Effector memory CD4-positive, alpha-beta T cell (primary cell): ENCODE data around the gene ADCY7.

Source experiments
- DNase-seq, 3 donors: peaks; one replicate each; pipeline ENCODE4 v3.0.0-alpha.2; 2020
- H3K27ac ChIP-seq: 2 replicates; pipeline ENCODE4 v1.7.0; 2013; ENCODE audit warnings: mild to moderate bottlenecking, low read length, moderate library complexity; ENCODE audit not compliant: insufficient read depth, poor library complexity, severe bottlenecking
- H3K27me3 ChIP-seq: replicated peaks from 2 replicates; pipeline ENCODE4 v1.7.0; 2013; ENCODE audit warnings: mild to moderate bottlenecking, low read length; ENCODE audit not compliant: insufficient read depth, control insufficient read depth, poor library complexity, severe bottlenecking
- H3K36me3 ChIP-seq: 2 replicates; pipeline ENCODE4 v1.7.0; 2013; ENCODE audit warnings: mild to moderate bottlenecking, low read length, moderate library complexity; ENCODE audit not compliant: control insufficient read depth, insufficient read depth
- H3K4me1 ChIP-seq: 2 replicates; pipeline ENCODE4 v1.7.0; 2013; ENCODE audit warnings: low read length, mild to moderate bottlenecking; ENCODE audit not compliant: control insufficient read depth, insufficient read depth, poor library complexity, severe bottlenecking
- H3K4me3 ChIP-seq: 2 replicates; pipeline ENCODE4 v1.7.0; 2013; ENCODE audit warnings: low read length, low read depth, mild to moderate bottlenecking; ENCODE audit not compliant: insufficient read depth, poor library complexity, severe bottlenecking
- H3K9me3 ChIP-seq: 2 replicates; pipeline ENCODE4 v1.7.0; 2013; ENCODE audit warnings: mild to moderate bottlenecking, low read length, moderate library complexity; ENCODE audit not compliant: control insufficient read depth

ADCY7 gene

DNA sequence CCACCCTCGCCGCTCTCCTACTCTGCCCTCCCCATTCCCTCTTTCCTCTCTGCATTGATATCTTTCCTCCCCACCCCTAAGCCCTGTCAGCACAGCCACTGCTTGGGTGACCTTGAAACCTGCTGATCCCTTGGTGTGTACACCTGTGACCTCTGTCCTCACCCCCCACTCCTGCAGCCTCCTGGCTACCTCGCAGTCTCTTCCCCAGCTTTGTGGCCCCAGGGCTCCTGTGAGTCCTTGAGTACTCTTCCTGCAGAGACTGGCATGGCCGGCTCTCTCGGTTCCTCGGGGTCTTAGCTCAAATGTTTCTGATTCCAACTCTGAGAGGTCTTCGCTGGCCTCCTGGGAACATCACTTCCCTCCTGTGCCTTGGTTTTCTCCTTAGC lies 31.7 kb downstream of the ADCY7 start:
- peaks cover 91% of the 10 kb centered on the region for H3K36me3 ChIP-seq
- H3K9me3 ChIP-seq = no peaks in the 10 kb centered on the region
- no peaks in the 10 kb centered on the region for H3K27me3 ChIP-seq
- DNase-seq = no peak
- H3K27ac ChIP-seq = no peak overlapping the region
- H3K4me3 ChIP-seq = no peak overlapping the region
- no peaks in the 10 kb centered on the region for H3K4me1 ChIP-seq

DNA sequence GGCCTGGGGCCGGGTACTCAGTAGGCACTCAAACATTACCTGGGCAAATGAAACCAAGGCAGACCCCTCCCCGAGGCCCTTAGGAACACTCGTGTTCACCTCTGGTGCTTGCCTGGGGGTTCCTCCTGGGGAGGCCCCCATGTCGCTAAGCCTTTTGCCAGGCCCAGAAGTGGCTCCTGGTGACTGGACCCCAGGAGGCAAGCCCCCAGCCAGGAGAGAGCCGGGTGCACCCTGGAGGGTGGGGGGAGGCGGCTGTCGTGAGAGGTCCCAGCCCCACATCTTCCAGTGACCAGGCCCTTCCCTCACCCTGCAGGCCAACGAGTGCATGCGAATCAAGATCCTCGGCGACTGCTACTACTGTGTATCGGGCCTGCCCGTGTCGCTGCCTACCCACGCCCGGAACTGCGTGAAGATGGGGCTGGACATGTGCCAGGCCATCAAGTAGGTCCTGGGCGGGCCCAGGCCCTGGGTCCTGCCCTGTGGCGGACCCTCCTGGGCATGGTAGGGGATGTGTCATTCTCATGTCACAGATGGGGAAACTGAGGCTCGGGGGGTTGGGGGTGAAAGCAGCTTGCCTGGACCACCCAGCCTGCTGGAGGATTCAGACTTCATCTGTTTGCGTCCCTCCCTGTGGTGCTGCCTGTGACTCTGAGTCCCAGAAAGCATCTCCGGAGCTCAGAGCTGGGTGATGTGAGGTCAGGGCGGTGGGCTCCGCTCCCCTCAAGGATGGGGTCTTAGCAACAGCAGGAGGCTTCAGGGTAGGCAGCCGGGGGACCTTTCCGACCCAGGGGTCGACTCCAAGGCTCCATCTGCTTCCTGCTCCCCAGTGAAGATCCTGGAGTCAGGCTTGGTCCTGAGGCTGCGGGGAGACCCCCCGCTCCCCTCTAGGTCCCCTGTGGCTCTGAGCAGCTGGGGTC lies 32.5 kb downstream of the ADCY7 start:
- no peak overlapping the region for H3K27ac ChIP-seq
- H3K27me3 ChIP-seq = no peaks in the 10 kb centered on the region
- no peak overlapping the region for H3K4me3 ChIP-seq
- DNase-seq = no peak
- H3K36me3 ChIP-seq = peaks cover 91% of the 10 kb centered on the region
- H3K4me1 ChIP-seq = no peaks in the 10 kb centered on the region
- H3K9me3 ChIP-seq = no peaks in the 10 kb centered on the region

DNA sequence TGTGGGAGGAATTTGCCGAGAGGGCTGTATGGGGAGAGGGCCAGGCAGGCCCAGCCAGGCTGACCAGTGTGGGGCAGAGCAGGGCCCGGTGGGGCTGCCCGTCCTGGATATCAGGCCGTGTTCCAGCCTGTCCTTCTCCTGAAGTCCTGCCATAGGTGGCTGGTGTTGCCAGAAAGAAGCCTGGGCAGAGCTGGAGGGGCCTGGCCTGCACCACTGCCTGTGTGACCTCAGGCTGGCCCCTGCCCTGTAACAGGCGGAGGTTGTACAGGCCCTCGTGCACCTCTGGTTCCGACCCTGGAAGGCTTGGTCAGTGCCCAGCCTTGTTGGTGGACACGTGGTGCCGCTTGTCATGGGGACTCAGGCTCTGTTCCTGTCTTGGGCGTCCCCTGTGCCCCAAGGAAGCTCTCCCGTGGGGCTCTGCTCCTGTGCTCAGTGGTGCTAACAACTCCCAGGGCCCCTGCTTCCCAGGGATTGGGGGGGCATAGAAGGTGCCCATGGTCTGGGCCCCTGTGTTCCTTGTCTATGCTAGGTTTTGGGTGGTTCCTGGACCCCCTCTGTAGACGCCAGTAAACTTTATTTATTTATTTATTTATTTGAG lies 33.3 kb downstream of the ADCY7 start:
- H3K9me3 ChIP-seq = no peaks in the 10 kb centered on the region
- no peak for DNase-seq
- no peak overlapping the region for H3K4me3 ChIP-seq
- peaks cover 91% of the 10 kb centered on the region for H3K36me3 ChIP-seq
- no peaks in the 10 kb centered on the region for H3K27me3 ChIP-seq
- no peaks in the 10 kb centered on the region for H3K4me1 ChIP-seq
- H3K27ac ChIP-seq = no peak overlapping the region

- Histone ChIP-seq H3K36me3 (peaks cover 93% of the 10 kb centered on the region), H3K9me3 (no peaks in the 10 kb centered on the region), H3K4me3 (no peak overlapping the region), H3K4me1 (no peaks in the 10 kb centered on the region), H3K27me3 (no peaks in the 10 kb centered on the region), H3K27ac (no peak overlapping the region)
- no peak for DNase-seq
These were observed 34.7 kb downstream of the ADCY7 start for GRCh38 chr16:50300942-50301625.

DNA sequence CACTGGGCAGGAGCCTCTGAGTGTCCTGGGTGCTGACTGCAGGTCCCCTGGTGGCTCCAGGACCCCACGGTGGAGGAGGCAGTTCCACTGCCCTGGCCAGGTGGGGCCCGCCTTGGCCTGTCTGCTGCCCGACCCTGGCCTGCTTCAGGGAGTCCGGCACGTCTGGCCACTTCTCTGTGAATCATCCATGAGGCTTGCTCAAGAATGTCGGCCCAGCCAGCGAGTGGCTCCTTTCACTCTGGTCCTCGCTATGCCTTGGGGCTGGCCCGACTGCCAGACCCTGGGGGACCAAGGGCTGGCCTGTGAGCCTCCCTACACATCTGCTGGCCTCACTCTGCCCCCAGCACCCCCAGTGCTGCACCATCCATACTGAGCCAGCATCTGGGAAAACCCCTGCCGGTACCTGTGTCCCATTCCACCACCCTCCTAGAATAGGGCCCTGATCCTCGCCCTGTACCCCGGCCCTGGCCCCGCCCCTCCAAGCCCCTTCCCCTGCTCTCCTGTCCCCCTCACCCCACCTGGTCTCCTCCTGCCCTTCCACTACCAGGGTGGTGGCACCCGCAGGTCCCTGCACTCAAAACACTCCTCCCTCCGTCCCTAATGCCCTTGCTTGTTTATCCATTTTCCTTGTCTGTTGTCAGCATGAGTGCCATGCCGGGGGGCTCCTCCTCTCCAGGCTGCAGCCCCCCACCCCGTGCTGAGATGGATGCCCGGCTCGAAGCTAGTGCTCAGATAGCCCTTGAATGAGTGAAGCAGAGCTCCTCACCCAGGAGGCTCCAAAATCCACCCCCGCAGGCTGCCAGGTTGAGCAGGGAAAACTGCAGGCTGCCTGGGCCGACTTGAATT lies 35.5 kb downstream of the ADCY7 start:
- Histone ChIP-seq H3K9me3 (no peaks in the 10 kb centered on the region), H3K4me3 (no peak overlapping the region), H3K27ac (no peak overlapping the region), H3K4me1 (no peaks in the 10 kb centered on the region), H3K27me3 (no peaks in the 10 kb centered on the region), H3K36me3 (peaks cover 95% of the 10 kb centered on the region)
- no peak for DNase-seq

DNA sequence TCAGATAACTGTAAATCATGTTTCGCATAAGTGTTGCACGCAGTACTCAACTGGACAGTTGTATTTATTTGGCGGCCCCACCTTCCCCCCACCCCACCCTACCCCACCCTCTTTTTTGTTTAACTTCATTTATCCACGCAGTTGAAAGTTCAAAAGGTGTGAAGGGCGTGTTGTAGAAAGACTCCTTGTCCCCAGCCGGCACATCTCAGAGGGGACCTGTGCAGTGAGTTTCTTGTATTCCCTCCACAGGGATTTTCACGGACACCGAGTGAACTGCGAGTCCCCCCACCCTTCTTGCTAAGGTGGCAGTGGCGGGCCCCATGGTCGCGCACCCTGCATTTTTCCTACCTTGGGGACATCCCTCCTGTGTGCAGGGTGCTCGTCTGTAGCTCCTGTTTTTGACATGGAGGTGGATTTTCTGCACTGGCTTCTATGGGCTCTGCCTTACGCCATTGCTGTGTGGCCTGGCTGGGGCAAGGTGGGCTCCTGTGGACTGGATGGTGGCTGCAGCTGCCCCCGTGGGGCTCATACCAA lies 36.2 kb downstream of the ADCY7 start:
- H3K9me3 ChIP-seq = no peaks in the 10 kb centered on the region
- no peak for DNase-seq
- H3K36me3 ChIP-seq = peaks cover 95% of the 10 kb centered on the region
- no peaks in the 10 kb centered on the region for H3K27me3 ChIP-seq
- no peak overlapping the region for H3K4me3 ChIP-seq
- no peaks in the 10 kb centered on the region for H3K4me1 ChIP-seq
- no peak overlapping the region for H3K27ac ChIP-seq

GRCh38 chr16:50303041-50303604 lies 36.8 kb downstream of the ADCY7 start:
- H3K27me3 ChIP-seq = no peaks in the 10 kb centered on the region
- DNase-seq = no peak
- no peaks in the 10 kb centered on the region for H3K4me1 ChIP-seq
- no peaks in the 10 kb centered on the region for H3K9me3 ChIP-seq
- no peak overlapping the region for H3K4me3 ChIP-seq
- H3K27ac ChIP-seq = peak overlapping the region; percentile 22
- H3K36me3 ChIP-seq = peaks cover 93% of the 10 kb centered on the region

- peaks cover 93% of the 10 kb centered on the region for H3K36me3 ChIP-seq
- DNase-seq = no peak
These were observed 37.5 kb downstream of the ADCY7 start for GRCh38 chr16:50303605-50304466.

More at GRCh38 chr16:50303605-50304466, 37.5 kb downstream of the ADCY7 start:
- Histone ChIP-seq H3K4me3 (no peak overlapping the region), H3K27ac (peak overlapping the region; percentile 22), H3K4me1 (no peaks in the 10 kb centered on the region), H3K9me3 (no peaks in the 10 kb centered on the region), H3K27me3 (no peaks in the 10 kb centered on the region)
